ENCODE measurements around the gene MRPL12.

MRPL12 gene

DNA sequence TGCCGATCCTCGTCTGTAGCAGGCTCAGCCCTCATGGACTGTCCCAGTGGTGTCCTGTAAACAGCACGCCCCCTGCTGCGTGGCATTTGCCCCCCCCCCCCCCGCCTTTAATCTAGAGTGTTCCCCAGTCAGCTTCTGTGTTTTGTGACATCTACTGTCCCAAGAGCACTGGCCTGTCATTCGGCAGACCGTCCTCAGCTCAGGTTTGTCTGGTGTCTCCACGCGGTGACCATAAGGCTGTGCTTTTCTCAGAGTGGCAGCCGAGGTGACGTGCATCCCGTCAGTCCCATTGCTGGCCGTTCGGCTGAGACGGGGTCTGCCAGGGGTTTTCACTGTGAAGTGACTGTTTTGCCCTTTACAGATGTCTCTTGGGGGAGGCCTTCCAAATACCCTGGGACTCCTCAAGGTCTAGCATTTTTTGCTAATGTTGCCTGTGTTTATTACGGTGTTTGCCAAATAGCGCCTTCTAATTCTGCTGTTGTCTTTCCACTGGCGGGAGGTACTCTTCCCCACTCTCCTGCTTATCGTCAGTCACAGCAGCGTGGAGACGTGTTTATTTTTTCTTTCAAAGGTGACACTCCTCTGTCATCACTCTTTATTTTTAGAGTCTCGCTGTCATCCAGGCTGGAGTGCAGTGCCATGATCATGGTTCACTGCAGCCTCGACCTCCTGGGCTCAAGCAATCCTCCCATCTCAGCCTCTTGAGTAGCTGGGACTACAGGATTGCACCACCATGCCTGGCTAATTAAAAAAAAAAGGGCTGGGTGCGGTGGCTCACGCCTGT lies 5.7 kb upstream of the MRPL12 start:
- no peak for DNase-seq
- no peak overlapping the region for H3K27ac ChIP-seq
- TF ChIP-seq, protein P1, sequence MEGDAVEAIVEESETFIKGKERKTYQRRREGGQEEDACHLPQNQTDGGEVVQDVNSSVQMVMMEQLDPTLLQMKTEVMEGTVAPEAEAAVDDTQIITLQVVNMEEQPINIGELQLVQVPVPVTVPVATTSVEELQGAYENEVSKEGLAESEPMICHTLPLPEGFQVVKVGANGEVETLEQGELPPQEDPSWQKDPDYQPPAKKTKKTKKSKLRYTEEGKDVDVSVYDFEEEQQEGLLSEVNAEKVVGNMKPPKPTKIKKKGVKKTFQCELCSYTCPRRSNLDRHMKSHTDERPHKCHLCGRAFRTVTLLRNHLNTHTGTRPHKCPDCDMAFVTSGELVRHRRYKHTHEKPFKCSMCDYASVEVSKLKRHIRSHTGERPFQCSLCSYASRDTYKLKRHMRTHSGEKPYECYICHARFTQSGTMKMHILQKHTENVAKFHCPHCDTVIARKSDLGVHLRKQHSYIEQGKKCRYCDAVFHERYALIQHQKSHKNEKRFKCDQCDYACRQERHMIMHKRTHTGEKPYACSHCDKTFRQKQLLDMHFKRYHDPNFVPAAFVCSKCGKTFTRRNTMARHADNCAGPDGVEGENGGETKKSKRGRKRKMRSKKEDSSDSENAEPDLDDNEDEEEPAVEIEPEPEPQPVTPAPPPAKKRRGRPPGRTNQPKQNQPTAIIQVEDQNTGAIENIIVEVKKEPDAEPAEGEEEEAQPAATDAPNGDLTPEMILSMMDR (IDR thresholded peaks at IDR 0.05; ENCODE audit: low read depth, low read length) = no peak
- H3K27me3 ChIP-seq (ENCODE audit: insufficient read depth, low read depth, severe bottlenecking) = no peaks in the 10 kb centered on the region
- no peaks in the 10 kb centered on the region for H3K9me3 ChIP-seq (ENCODE audit: severe bottlenecking)
- no peak overlapping the region for H3K4me3 ChIP-seq (ENCODE audit: low read depth, low read length)
- H3K36me3 ChIP-seq = peaks cover 96% of the 10 kb centered on the region

DNA sequence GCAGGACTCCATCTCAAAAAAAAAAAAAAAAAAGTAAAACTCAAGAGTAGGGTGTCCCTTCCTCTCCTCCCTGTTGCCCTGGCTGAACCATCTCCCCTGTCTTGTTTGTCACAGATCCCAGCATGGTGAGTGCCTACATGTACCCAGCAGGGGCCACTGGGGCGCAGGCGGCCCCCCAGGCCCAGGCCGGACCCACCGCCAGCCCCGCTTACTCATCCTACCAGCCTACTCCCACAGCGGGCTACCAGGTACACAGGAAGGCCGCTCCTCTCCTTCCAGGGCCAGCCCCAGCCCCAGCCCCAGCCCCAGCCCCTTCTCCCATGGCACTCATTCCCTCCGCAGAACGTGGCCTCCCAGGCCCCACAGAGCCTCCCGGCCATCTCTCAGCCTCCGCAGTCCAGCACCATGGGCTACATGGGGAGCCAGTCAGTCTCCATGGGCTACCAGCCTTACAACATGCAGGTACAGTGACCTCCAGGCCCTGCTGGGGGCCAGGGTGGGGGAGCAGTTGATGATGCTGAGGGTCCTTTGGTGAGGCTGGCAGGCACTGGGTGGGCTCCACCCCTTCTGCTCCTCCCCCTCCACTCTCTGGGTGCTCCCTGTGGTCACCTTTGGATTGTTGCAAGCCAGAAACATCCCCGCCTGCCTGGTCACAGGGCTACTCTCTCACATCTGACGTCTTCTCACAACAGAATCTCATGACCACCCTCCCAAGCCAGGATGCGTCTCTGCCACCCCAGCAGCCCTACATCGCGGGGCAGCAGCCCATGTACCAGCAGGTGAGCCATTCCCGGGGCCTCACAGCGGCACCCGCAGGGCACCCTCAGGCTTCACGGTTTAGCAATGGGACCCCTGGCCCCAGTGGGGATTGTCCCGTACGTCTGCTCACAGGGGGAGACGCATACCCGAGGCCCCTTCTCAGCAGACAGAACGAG lies 2.5 kb upstream of the MRPL12 start:
- Histone ChIP-seq H3K36me3 (peaks cover 95% of the 10 kb centered on the region), H3K27me3 (ENCODE audit: insufficient read depth, low read depth, severe bottlenecking) (no peaks in the 10 kb centered on the region), H3K27ac (peak overlapping the region; percentile 97; the same call in 1 of the 2 replicates), H3K4me3 (ENCODE audit: low read depth, low read length) (no peak overlapping the region), H3K9me3 (ENCODE audit: severe bottlenecking) (no peaks in the 10 kb centered on the region)
- DNase-seq = no peak
- TF ChIP-seq, protein P1 (IDR thresholded peaks at IDR 0.05; ENCODE audit: low read depth, low read length) = no peak

DNA sequence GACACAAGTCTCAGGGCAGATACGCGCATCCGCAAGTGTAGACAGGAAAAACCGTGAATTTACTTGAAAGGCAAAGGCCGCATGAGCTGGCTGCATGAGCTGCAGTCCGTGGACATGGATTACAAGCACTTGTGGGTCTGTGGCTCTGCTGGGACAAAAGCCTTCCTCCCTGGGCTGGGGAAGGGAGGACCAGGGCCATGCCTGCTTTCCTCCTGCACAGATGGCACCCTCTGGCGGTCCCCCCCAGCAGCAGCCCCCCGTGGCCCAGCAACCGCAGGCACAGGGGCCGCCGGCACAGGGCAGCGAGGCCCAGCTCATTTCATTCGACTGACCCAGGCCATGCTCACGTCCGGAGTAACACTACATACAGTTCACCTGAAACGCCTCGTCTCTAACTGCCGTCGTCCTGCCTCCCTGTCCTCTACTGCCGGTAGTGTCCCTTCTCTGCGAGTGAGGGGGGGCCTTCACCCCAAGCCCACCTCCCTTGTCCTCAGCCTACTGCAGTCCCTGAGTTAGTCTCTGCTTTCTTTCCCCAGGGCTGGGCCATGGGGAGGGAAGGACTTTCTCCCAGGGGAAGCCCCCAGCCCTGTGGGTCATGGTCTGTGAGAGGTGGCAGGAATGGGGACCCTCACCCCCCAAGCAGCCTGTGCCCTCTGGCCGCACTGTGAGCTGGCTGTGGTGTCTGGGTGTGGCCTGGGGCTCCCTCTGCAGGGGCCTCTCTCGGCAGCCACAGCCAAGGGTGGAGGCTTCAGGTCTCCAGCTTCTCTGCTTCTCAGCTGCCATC lies 1.7 kb upstream of the MRPL12 start:
- no peak for DNase-seq
- TF ChIP-seq, protein P1 (IDR thresholded peaks at IDR 0.05; ENCODE audit: low read depth, low read length) = peak; percentile 46
- peak overlapping the region; percentile 68 for H3K4me3 ChIP-seq (ENCODE audit: low read depth, low read length)
- no peaks in the 10 kb centered on the region for H3K27me3 ChIP-seq (ENCODE audit: insufficient read depth, low read depth, severe bottlenecking)
- H3K27ac ChIP-seq = peak overlapping the region; percentile 97
- peaks cover 95% of the 10 kb centered on the region for H3K36me3 ChIP-seq
- H3K9me3 ChIP-seq (ENCODE audit: severe bottlenecking) = no peaks in the 10 kb centered on the region

DNA sequence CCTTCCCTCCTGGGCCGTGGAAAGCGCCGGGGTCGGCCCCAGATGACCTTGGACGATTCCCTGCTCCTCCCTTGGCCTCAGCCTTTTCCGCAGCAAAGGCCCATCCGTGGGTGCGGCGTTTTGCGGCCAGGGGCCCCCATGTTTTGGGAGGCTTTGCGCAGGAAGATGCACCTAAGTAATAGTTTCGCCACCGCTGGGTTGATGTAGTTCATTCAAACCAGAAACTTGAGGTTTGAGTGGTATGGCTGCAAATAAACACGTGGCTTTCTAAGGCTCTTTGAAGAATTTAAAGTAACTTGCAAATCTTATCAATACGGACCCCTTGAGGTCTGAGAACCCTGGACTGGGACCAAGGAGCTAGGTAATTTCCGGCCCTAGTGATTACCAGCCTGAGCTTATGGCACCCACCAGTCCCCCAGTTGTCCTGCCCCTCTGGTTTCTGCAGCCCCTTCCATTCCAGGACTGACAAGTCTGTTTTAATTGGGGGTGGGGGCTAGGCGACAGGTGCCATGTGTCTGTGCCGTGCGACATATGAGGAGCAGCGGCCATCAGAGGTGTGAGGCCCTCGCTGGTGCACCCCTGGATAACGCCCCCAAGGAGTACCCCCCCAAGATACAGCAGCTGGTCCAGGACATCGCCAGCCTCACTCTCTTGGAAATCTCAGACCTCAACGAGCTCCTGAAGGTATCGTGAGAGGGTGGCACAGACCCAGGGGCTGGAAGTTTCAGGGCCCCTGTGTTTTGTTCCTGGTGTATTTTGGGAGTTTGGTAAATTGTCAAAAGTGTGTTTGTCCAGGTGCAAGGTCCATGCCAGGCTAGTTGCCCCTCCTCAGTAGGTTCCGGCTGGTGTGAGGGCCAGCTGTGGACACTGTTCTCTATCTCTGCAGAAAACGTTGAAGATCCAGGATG lies 834 bp downstream of the MRPL12 start:
- TF ChIP-seq, protein P1 (IDR thresholded peaks at IDR 0.05; ENCODE audit: low read depth, low read length) = no peak
- H3K9me3 ChIP-seq (ENCODE audit: severe bottlenecking) = no peaks in the 10 kb centered on the region
- peak overlapping the region; percentile 97 for H3K27ac ChIP-seq
- H3K36me3 ChIP-seq = peaks cover 95% of the 10 kb centered on the region
- H3K27me3 ChIP-seq (ENCODE audit: insufficient read depth, low read depth, severe bottlenecking) = no peaks in the 10 kb centered on the region
- DNase-seq = no peak
- peak overlapping the region; percentile 68 for H3K4me3 ChIP-seq (ENCODE audit: low read depth, low read length)

Data from WERI-Rb-1 (cell line).